ENCODE data around the gene BTBD9.

DNA sequence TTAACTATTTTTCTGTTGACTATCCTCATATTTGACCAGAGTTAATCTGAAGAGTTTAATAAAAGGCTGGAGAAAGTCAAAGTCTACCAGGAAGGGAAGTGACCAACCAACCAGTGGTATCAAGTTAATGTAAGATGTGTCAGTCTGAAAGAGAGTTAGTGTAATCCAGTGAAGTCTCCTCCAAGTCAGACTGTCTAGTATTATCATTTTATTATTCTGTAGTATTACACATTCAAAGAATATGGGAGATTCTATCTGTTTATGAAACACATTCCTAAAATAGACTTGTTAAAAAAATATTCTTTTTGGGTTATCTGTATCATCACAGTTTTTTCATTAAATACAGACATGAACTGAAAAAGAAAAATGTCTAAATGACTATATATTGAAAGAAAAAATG, 194.4 kb downstream of the BTBD9 start:
- TF ChIP-seq POLR2AphosphoS5 (IDR thresholded peaks at IDR 0.05), result no peak
- TF ChIP-seq, protein P1, sequence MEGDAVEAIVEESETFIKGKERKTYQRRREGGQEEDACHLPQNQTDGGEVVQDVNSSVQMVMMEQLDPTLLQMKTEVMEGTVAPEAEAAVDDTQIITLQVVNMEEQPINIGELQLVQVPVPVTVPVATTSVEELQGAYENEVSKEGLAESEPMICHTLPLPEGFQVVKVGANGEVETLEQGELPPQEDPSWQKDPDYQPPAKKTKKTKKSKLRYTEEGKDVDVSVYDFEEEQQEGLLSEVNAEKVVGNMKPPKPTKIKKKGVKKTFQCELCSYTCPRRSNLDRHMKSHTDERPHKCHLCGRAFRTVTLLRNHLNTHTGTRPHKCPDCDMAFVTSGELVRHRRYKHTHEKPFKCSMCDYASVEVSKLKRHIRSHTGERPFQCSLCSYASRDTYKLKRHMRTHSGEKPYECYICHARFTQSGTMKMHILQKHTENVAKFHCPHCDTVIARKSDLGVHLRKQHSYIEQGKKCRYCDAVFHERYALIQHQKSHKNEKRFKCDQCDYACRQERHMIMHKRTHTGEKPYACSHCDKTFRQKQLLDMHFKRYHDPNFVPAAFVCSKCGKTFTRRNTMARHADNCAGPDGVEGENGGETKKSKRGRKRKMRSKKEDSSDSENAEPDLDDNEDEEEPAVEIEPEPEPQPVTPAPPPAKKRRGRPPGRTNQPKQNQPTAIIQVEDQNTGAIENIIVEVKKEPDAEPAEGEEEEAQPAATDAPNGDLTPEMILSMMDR (IDR thresholded peaks at IDR 0.05), result no peak
